ENCODE results near the gene VPS52.

GRCh38 chr6:33280539-33280938 is 8.9 kb upstream of the VPS52 start:
- TF ChIP-seq ZBTB7A (IDR thresholded peaks at IDR 0.05; ENCODE audit: low read depth) (no peak), YY1 (IDR thresholded peaks at IDR 0.05; ENCODE audit: low read depth) (no peak), CREB1 (IDR thresholded peaks at IDR 0.05; ENCODE audit: low read depth) (no peak), RAD21 (IDR thresholded peaks at IDR 0.05; ENCODE audit: low read depth) (no peak), REST (IDR thresholded peaks at IDR 0.05; ENCODE audit: low read depth) (no peak)

Measured in Ishikawa (cell line).